LoVo (cell line): ENCODE data around the gene LRRTM4.
"Not testable (repeated sequence)": the region's sequence is repeated elsewhere in the genome, so short reads cannot be mapped to it uniquely, and the experiment has no call there.

Experiments used
- DNase-seq: peaks from one replicate; pipeline ENCODE4 v3.0.0-alpha.2; 2016; ENCODE audit warnings: low spot score

Gene LRRTM4

GRCh38 chr2:77164021-77164420 is 358.2 kb downstream of the LRRTM4 start:
- DNase-seq = not testable (repeated sequence)

- DNase-seq = no peak
Measured at GRCh38 chr2:77161009-77161408, 361.2 kb downstream of the LRRTM4 start.

- DNase-seq = no peak
Measured at GRCh38 chr2:77156599-77156998, 365.6 kb downstream of the LRRTM4 start.

GRCh38 chr2:77155511-77155910 is 366.7 kb downstream of the LRRTM4 start:
- DNase-seq = no peak

GRCh38 chr2:77149565-77149964 is 372.6 kb downstream of the LRRTM4 start:
- DNase-seq = no peak

- DNase-seq = no peak
Measured at GRCh38 chr2:77147153-77147552, 375.0 kb downstream of the LRRTM4 start.

- no peak for DNase-seq
Measured at GRCh38 chr2:77144772-77145171, 377.4 kb downstream of the LRRTM4 start.

GRCh38 chr2:77142141-77142540 is 380.0 kb downstream of the LRRTM4 start:
- no peak for DNase-seq

GRCh38 chr2:77128479-77128878 is 393.7 kb downstream of the LRRTM4 start:
- DNase-seq = not testable (repeated sequence)

- no peak for DNase-seq
Measured at GRCh38 chr2:77127345-77127744, 394.8 kb downstream of the LRRTM4 start.

- DNase-seq = no peak
Measured at GRCh38 chr2:77121518-77121917, 400.7 kb downstream of the LRRTM4 start.

- DNase-seq = no peak
Measured at GRCh38 chr2:77119333-77119732, 402.8 kb downstream of the LRRTM4 start.

- no peak for DNase-seq
Measured at GRCh38 chr2:77108915-77109314, 413.3 kb downstream of the LRRTM4 start.

- DNase-seq = no peak
Measured at GRCh38 chr2:77105008-77105407, 417.2 kb downstream of the LRRTM4 start.

- DNase-seq = no peak
Measured at GRCh38 chr2:77104554-77104953, 417.6 kb downstream of the LRRTM4 start.

GRCh38 chr2:77102927-77103326 is 419.2 kb downstream of the LRRTM4 start:
- DNase-seq = no peak

GRCh38 chr2:77101796-77102452 is 420.3 kb downstream of the LRRTM4 start:
- no peak for DNase-seq

GRCh38 chr2:77099961-77100360 is 422.2 kb downstream of the LRRTM4 start:
- no peak for DNase-seq

- not testable (repeated sequence) for DNase-seq
Measured at GRCh38 chr2:77095525-77095924, 426.7 kb downstream of the LRRTM4 start.

GRCh38 chr2:77095096-77095495 is 427.1 kb downstream of the LRRTM4 start:
- DNase-seq = no peak

- not testable (repeated sequence) for DNase-seq
Measured at GRCh38 chr2:77088424-77088823, 433.8 kb downstream of the LRRTM4 start.

- DNase-seq = no peak
Measured at GRCh38 chr2:77087987-77088414, 434.2 kb downstream of the LRRTM4 start.

GRCh38 chr2:77086478-77086877 is 435.7 kb downstream of the LRRTM4 start:
- DNase-seq = no peak

- DNase-seq = no peak
Measured at GRCh38 chr2:77086051-77086450, 436.1 kb downstream of the LRRTM4 start.
